AG08395 (cell line): Measurements from ENCODE around the gene FKBP6.
A peak's percentile ranks its signal among the peaks of the same experiment; 100 is the strongest.
"Not testable (repeated sequence)": the region's sequence is repeated elsewhere in the genome, so short reads cannot be mapped to it uniquely, and the experiment has no call there.

ENCODE experiments used
- DNase-seq: peaks from one replicate; pipeline ENCODE4 v3.0.0; 2012; ENCODE audit warnings: mixed read lengths, low spot score

The FKBP6 gene

DNA sequence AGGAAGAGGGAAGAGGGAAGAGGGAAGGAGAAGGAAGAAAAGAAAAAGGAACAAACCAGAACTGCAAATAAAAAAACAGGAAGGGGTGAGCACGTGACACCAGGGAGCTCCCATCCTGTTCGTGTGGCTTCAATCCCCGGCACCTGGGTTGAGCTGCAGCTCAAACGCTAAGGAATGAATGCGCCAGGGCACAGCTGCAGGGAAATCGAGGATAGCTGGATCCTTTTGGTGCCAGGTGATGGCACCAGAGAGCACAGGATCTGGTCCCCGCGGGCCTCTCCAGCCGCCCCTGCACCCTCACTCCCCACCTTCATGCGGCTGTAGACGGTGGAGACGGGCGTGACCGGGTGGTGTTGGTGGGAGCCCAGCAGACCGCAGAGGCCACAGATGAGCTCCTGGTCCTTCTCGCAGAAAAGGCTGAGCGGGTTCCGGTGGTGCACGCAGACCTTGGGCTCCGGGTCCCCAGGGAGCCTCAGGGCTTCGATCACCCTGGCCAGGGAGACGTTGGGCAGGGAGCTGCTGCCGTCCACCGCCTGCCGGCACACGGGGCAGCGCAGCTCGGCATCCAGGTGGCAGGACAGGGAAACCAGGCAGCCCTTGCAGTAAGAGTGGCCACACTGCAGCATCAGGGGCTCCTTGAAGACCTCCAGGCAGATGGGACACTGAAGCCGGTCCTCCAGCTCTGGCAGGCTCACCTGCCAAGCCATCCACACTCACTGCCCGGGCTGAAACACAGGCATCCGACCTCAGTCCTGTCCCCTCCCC lies 3.7 kb upstream of the FKBP6 start:
- peak; percentile 78 for DNase-seq

DNA sequence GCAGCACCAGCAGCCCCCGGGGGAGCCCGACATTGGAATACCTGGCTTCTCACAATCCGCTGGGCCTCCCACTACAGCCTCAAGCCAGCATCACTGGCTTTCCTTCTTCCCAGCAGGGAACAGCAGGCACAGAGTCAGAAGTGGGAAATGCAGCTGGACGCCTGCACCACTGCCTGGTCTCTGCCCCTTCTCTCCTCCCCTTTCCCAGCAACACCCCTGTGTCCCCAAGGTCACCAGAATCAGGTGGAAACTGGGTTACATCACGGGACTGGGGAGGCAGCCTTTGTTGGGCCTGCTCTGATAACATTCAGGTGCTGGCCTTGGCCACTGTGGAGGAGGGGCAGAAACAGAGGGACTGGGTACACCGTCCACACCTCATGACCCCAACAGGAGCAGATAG lies 2.5 kb upstream of the FKBP6 start:
- not testable (repeated sequence) for DNase-seq

- DNase-seq: not testable (repeated sequence)
Observed at GRCh38 chr7:73327449-73327848, 512 bp upstream of the FKBP6 start.

- DNase-seq: no peak
Observed at GRCh38 chr7:73328696-73329095, 735 bp downstream of the FKBP6 start.

DNA sequence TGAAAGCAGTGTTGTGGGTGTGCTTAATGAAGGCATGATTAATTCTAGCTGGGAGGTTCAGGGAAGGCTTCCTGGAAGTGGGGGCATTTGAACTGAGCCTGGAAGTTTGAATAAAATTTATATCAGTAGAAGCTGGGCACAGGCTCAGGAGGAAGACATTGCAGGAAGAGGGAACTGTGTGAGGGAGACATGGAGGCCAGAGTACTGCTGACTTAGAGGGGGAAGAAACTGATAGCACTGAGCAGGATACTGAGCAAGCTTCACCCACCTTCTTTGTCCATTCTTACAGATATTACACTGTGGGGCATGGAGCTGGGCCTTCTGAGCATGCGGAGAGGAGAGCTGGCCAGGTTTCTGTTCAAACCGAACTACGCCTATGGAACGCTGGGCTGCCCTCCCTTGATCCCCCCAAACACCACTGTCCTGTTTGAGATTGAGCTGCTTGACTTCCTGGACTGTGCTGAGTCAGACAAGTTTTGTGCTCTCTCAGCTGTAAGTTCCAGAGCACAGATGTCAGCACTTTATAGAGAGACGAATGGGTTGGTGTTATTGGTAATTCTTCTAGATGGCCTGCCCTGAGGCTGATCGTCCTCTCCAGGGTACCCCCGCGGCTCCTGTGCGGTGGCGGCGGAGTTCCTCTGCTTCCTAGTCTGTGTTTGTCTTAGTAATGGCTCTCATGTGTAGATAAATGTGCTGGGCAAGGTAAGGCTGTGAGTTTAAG lies 2.1 kb downstream of the FKBP6 start:
- peak; percentile 33 for DNase-seq

GRCh38 chr7:73330772-73331171 lies 2.8 kb downstream of the FKBP6 start:
- DNase-seq: no peak

DNA sequence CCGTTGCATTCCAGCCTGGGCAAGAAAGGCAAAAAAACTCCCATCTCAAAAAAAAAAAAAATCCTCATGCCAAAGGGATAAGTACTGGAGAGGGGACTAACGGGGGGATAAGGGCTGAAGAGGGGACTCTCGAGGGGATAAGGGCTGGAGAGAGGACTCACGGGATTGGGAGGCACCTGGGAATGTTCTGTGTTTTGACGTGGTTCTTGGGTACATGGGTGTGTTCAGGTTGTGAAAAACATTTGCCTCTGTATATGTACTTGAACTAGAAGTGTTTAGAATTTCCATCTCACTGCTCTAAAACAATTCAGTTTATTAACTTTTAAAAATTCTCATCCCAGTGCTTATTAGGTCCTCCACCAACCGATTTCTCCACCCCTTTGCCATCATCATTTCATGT lies 4.5 kb downstream of the FKBP6 start:
- DNase-seq: no peak

- DNase-seq: no peak
Observed at GRCh38 chr7:73338321-73338720, 10.4 kb downstream of the FKBP6 start.

- DNase-seq: no peak
Observed at GRCh38 chr7:73340514-73340913, 12.6 kb downstream of the FKBP6 start.

GRCh38 chr7:73341877-73342276 lies 13.9 kb downstream of the FKBP6 start:
- DNase-seq: peak; percentile 86

DNA sequence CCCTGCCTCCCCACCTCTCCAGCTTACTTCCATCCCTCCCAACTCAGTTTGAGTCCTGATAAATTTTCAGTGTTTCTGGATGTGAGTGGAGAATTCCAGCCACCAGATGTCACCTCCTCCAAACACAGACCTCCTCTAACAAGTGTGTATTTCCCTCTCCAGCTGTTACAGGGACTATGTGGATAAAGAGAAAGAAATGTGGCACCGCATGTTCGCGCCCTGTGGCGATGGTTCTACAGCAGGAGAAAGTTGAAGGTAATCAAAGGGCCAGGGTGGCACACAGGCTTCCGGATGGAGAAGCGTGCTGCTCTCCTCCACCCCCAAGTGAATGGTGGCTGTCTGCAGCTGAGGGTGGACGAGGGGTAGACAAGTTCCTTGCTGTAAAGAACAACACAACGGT lies 14.7 kb downstream of the FKBP6 start:
- peak; percentile 87 for DNase-seq

DNA sequence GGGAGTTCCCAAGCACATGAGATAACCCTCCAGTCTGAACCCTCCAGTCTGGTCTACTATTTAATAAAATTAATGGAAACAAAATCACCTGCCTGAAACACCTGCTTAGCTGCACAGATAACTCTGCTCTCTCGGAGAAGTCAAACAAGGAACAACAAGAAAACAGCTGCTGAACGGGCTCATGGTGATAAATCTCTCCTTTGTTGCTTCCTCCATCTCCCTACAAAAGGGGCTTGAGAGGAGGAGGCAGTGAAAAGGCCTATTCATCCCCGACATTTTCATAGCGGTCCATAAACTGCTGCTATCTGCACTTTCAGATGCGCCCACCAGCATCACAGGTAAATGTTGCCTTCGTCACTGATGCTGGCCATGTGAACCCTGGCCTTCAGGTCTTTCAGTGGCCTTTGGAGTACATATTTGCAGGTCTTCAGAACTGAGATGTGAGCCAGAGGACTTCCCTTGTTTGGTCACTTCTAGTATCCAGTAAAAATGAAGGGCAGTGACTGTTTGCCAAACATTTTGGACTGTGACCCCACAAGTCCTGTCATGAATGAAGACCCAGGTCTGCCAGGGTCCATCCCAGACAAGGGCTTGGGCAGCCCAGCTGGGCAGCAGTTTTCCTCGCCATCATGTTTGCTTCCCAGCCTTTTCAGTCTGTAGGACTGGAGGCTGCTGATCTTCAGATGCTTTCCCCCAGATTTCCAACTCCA lies 15.9 kb downstream of the FKBP6 start:
- DNase-seq: no peak

GRCh38 chr7:73345538-73345937 lies 17.6 kb downstream of the FKBP6 start:
- no peak for DNase-seq

- no peak for DNase-seq
Observed at GRCh38 chr7:73345951-73346350, 18.0 kb downstream of the FKBP6 start.

- DNase-seq: no peak
Observed at GRCh38 chr7:73349763-73350162, 21.8 kb downstream of the FKBP6 start.

DNA sequence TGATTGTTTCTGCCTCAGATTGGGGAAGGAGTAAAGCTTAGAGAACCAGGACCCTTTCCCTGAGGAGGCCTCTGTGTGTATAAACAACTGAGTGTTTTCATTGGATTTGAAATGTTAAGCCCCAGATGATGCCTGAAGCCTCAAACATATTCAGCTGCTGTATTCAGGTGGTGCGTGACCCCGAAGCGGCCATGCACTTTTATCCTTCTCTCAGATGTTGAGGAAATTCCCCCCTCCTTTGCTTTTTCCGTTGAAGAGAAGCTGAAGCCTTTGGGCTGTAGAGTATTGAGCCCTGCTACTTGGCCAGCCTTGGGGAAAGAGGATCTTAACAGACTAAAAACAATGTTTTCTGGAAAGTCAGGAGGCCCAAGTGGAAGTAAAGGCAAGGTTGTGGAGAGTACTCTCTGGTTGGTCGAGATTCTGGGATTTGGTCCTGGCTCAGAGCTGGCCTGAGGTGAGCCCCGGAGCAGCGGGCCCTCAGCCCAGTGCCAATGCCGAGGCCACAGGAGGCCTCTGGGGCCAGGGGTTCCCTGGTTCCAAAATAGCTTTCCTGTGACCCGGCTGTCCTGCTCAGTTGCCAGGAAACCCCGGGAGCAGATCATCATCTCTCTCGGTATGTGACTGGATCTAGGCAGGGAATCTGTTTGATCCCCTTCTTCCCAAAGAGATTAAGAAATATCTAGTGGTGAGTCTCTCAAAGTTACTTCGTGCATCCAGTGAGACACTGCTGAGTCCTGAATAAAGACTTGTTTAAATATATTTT lies 22.5 kb downstream of the FKBP6 start:
- no peak for DNase-seq

- DNase-seq: no peak
Observed at GRCh38 chr7:73351447-73352167, 23.6 kb downstream of the FKBP6 start.

DNA sequence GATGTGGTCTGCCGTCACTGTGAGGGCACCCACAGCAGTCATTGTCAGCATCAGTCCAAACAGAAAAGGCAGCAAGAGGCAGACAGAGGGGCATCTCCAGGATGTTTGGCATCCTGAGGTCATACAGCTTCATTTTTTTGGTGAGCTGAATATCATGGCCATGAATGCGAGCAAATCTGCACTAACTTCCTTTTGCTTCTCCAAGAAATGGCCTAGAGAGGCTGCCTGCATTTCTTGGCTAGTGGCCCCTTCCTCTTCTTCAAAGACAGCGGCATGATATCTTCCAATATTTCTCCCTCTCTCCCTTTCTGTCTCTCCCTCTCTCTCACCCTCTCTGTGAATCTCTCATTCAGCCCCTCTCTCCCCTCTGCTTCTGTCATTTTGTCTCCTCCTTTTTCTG lies 24.8 kb downstream of the FKBP6 start:
- no peak for DNase-seq

DNA sequence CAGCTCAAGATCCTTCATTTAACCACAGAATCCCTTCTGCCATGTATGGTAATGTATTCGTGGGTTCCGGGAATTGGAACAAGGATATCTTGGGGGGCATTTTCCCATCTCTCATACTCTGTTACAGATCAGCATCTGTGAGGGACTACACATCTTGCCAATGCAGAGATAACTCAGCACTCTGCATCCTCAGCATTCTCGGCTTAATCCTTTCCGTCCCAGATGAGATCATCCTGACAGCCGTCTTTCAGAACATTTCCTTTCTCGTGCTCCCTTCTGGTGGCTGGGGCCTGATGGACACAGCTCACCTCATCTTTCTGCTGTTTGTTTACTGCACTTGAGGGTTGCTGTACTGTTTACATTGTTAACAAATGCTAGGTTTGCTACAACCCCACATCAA lies 25.3 kb downstream of the FKBP6 start:
- no peak for DNase-seq

DNA sequence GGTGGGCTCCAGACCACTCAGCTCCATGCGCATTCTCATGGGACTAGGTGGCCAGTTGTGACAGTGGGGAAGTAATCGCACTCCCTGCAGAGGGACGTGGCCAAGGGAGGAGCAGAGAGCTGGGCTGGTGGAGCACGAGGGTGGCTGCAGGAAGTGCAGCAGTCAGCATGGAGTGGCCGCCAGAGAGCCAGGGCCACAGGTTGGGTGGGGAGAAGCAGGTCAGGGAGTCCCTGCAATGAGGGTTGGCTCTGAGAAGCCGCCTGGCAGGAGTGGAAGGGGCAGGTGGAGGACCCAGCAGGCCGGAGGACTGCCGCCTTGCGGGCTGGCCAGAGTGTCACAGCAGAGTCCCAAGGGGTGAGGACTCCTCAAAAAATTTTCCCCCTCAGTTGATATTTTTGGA lies 26.2 kb downstream of the FKBP6 start:
- no peak for DNase-seq

GRCh38 chr7:73354821-73355220 lies 26.9 kb downstream of the FKBP6 start:
- no peak for DNase-seq

GRCh38 chr7:73356159-73356558 lies 28.2 kb downstream of the FKBP6 start:
- no peak for DNase-seq
